ENCODE results near the gene POLQ. TPM values are rescaled to one million over a fixed set of nuclear protein-coding genes. Genes with fewer than 3 reads are reported as not detected.

Gene POLQ
- total and polyA plus RNA-seq, 2 donors (not counting 3 experiments of a cell fraction or from before 2014, with no cell fraction given) = 1.8 to 10.8 TPM

DNA sequence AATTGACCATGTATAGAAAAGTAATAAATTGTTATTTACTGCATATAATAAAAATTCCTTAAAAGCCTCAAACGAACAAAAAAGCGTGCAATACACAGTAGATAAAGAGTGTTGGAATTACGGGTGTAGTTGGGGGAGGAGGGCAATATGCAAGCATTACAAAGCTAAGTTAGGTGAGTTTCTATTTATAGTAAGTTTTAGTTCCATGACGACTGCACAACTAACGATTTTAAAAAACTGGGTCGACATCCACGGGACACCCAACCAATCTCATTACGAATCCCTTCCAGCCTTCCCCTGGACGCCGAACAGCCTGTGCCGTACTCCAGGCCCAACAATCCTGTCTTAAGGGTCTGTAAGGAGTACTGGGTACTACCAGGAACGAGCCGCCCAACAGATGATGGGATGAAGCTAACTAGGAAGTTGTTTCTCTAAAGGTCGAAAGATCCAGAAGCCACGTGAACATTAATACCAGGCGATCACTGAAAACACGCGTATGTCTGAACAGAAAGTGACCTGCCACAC lies 677 bp downstream of the POLQ start:
- ChIA-PET CTCF (interaction anchor here (1.3 to 3.6 kb wide), 3 partner anchors 555 to 762 kb away, joined by 3 to 36 read pairs (median 11); no protein-coding TSS in a partner anchor), POLR2A (no interaction called here)
- DNase-seq (ENCODE audit: low read depth, low spot score) = no peak
- Histone ChIP-seq H3K27me3 (ENCODE audit: control insufficient read depth in 2 of 2, insufficient read depth in 2 of 2, low read length in 2 of 2) (no peaks in the 10 kb centered on the region), H3K4me2 (ENCODE audit: insufficient read depth, low read length) (peak overlapping the region; percentile 98), H3K79me2 (ENCODE audit: control insufficient read depth, insufficient read depth, low read length) (peaks cover 24% of the 10 kb centered on the region), H3K9me1 (replicated peaks; ENCODE audit: control insufficient read depth, extremely low read depth, insufficient read depth, low read length) (no peaks in the 10 kb centered on the region), H3K9ac (replicated peaks; ENCODE audit: extremely low read depth, insufficient read depth, low read length) (peak overlapping the region; percentile 67), H3K4me1 (ENCODE audit: control insufficient read depth, extremely low read depth, insufficient read depth, low read length) (peaks cover 12% of the 10 kb centered on the region), H3K36me3 (ENCODE audit: control insufficient read depth in 2 of 2, extremely low read depth in 1 of 2, insufficient read depth in 2 of 2, low read length in 2 of 2) (no peaks in the 10 kb centered on the region), H2AFZ (ENCODE audit: low read depth, low read length) (peak overlapping the region; percentile 89), H3K9me3 (replicated peaks; ENCODE audit: control insufficient read depth, insufficient read depth, low read length) (no peaks in the 10 kb centered on the region), H4K20me1 (replicated peaks; ENCODE audit: control insufficient read depth, extremely low read depth, insufficient read depth, low read length) (no peaks in the 10 kb centered on the region), H3K27ac (ENCODE audit: insufficient read depth, low read depth, low read length) (peak overlapping the region; percentile 17), H3K4me3 (replicated peaks in 1 of 3; ENCODE audit: insufficient read depth in 1 of 3, low read depth in 1 of 3, low read length in 3 of 3) (peak overlapping the region; percentile 65 to 93 (median 67))
- no peak for FAIRE-seq
- no TSS peak for BruUV-seq (replicated peaks)
- TF ChIP-seq GATA2 (IDR thresholded peaks at IDR 0.05; ENCODE audit: insufficient read depth, insufficient read length, low read depth, low read length) = no peak
- no peak for TF ChIP-seq EZH2 (IDR thresholded peaks at IDR 0.05; ENCODE audit: borderline replicate concordance, low read depth, low read length, severe bottlenecking)
- TF ChIP-seq FOS (IDR thresholded peaks at IDR 0.05; ENCODE audit: borderline replicate concordance, insufficient read depth, low read length) = no peak
- no peak for TF ChIP-seq POLR2AphosphoS5 (IDR thresholded peaks at IDR 0.05; ENCODE audit: insufficient read depth, low read depth, low read length)
- intact Hi-C loops (cut with micrococcal nuclease) (loop anchor here (2.0 to 10.0 kb wide), 3 partner anchors 117 to 1710 kb away; partner anchors contain the start of genes EAF2, HCLS1 and IQCB1), dilution Hi-C loops (cut with MboI; ENCODE audit: extremely low pct_ligation_motif_present, low sequenced_read_pairs) (no loop called here)

DNA sequence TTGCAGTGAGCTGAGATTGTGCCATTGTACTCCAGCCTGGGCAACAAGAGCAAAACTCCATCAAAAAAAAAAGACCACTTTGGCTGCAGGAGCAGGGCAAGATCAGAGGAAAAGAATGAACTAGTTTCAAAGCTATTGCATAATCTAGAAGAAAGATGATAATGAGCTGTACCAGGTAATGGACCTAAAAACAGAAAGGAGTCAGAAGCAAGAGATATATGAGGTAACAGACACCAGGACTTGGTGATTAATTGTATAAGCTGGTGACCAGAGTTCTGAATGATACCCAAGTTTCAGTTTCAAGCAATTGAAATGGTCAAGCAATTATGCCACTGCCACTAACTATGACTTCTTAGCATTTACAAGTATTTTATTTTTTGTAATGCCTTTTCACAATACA lies 2.9 kb downstream of the POLQ start:
- no peak for FAIRE-seq
- Histone ChIP-seq H3K9me3 (replicated peaks; ENCODE audit: control insufficient read depth, insufficient read depth, low read length) (no peaks in the 10 kb centered on the region), H4K20me1 (replicated peaks; ENCODE audit: control insufficient read depth, extremely low read depth, insufficient read depth, low read length) (no peaks in the 10 kb centered on the region), H3K9ac (replicated peaks; ENCODE audit: extremely low read depth, insufficient read depth, low read length) (no peak overlapping the region), H3K79me2 (ENCODE audit: control insufficient read depth, insufficient read depth, low read length) (peaks cover 30% of the 10 kb centered on the region), H3K4me1 (ENCODE audit: control insufficient read depth, extremely low read depth, insufficient read depth, low read length) (peaks cover 12% of the 10 kb centered on the region), H3K9me1 (replicated peaks; ENCODE audit: control insufficient read depth, extremely low read depth, insufficient read depth, low read length) (no peaks in the 10 kb centered on the region), H3K4me2 (ENCODE audit: insufficient read depth, low read length) (no peak overlapping the region), H3K27me3 (ENCODE audit: control insufficient read depth in 2 of 2, insufficient read depth in 2 of 2, low read length in 2 of 2) (no peaks in the 10 kb centered on the region), H3K27ac (ENCODE audit: insufficient read depth, low read depth, low read length) (no peak overlapping the region), H2AFZ (ENCODE audit: low read depth, low read length) (no peak overlapping the region), H3K36me3 (ENCODE audit: control insufficient read depth in 2 of 2, extremely low read depth in 1 of 2, insufficient read depth in 2 of 2, low read length in 2 of 2) (peaks cover 0 to 4% of the 10 kb centered on the region in 2 experiments), H3K4me3 (replicated peaks in 1 of 3; ENCODE audit: insufficient read depth in 1 of 3, low read depth in 1 of 3, low read length in 3 of 3) (no peak overlapping the region)
- intact Hi-C loops (cut with micrococcal nuclease) = loop anchor here (10.0 kb wide), 1 partner anchor 1712 kb away; no protein-coding TSS in a partner anchor
- ChIA-PET CTCF (no interaction called here), POLR2A (no interaction called here)
- TF ChIP-seq POLR2A (IDR thresholded peaks at IDR 0.05; ENCODE audit: low read depth, low read length) (no peak), GATA2 (IDR thresholded peaks at IDR 0.05; ENCODE audit: insufficient read depth, insufficient read length, low read depth, low read length) (no peak), EZH2 (IDR thresholded peaks at IDR 0.05; ENCODE audit: borderline replicate concordance, low read depth, low read length, severe bottlenecking) (no peak), JUN (IDR thresholded peaks at IDR 0.05; ENCODE audit: borderline replicate concordance, insufficient read depth, insufficient read length, low read depth) (no peak), MYC (IDR thresholded peaks at IDR 0.05; ENCODE audit: low read depth, low read length) (no peak), POLR2AphosphoS5 (IDR thresholded peaks at IDR 0.05; ENCODE audit: insufficient read depth, low read depth, low read length) (no peak), FOS (IDR thresholded peaks at IDR 0.05; ENCODE audit: borderline replicate concordance, insufficient read depth, low read length) (no peak)
- TF ChIP-seq, protein P1, sequence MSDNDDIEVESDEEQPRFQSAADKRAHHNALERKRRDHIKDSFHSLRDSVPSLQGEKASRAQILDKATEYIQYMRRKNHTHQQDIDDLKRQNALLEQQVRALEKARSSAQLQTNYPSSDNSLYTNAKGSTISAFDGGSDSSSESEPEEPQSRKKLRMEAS (IDR thresholded peaks at IDR 0.05; ENCODE audit: insufficient read depth, insufficient read length) = no peak
- TF ChIP-seq, protein P2, sequence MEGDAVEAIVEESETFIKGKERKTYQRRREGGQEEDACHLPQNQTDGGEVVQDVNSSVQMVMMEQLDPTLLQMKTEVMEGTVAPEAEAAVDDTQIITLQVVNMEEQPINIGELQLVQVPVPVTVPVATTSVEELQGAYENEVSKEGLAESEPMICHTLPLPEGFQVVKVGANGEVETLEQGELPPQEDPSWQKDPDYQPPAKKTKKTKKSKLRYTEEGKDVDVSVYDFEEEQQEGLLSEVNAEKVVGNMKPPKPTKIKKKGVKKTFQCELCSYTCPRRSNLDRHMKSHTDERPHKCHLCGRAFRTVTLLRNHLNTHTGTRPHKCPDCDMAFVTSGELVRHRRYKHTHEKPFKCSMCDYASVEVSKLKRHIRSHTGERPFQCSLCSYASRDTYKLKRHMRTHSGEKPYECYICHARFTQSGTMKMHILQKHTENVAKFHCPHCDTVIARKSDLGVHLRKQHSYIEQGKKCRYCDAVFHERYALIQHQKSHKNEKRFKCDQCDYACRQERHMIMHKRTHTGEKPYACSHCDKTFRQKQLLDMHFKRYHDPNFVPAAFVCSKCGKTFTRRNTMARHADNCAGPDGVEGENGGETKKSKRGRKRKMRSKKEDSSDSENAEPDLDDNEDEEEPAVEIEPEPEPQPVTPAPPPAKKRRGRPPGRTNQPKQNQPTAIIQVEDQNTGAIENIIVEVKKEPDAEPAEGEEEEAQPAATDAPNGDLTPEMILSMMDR (IDR thresholded peaks at IDR 0.05; ENCODE audit: extremely low read depth in 1 of 2, insufficient read depth in 1 of 2, low read depth in 1 of 2, low read length in 2 of 2) = no peak
- dilution Hi-C loops (cut with MboI; ENCODE audit: extremely low pct_ligation_motif_present, low sequenced_read_pairs) = no loop called here
- BruUV-seq (replicated peaks) = no TSS peak
- no peak for DNase-seq (ENCODE audit: low read depth, low spot score)

Data from endothelial cell of umbilical vein (primary cell).